SK-N-SH (cell line): ENCODE data around the gene LARP4.

Experiments
- CTCF ChIP-seq: fragments of 200-600 bp; sonication (generic); IDR thresholded peaks from 2 replicates; pipeline ENCODE4 v1.6.1; 2017; ENCODE audit warnings: antibody characterized with exemption, mild to moderate bottlenecking, moderate library complexity
- GABPA ChIP-seq: IDR thresholded peaks from 2 replicates; pipeline ENCODE4 v1.4.0; 2012; ENCODE audit warnings: low read depth, mild to moderate bottlenecking
- MAX ChIP-seq: IDR thresholded peaks from 2 replicates; pipeline ENCODE4 v1.4.0; 2012; ENCODE audit warnings: low read depth
- USF2 ChIP-seq: fragments of 150-350 bp; IDR thresholded peaks from 2 replicates; pipeline ENCODE4 v1.6.1; 2017; ENCODE audit warnings: antibody characterized with exemption, low read length, low read depth, borderline replicate concordance
- YY1 ChIP-seq: IDR thresholded peaks from 2 replicates; pipeline ENCODE4 v1.4.0; 2012; ENCODE audit warnings: low read depth, mild to moderate bottlenecking

- no peak for TF ChIP-seq CTCF
- TF ChIP-seq MAX, result no peak
- no peak for TF ChIP-seq GABPA
- TF ChIP-seq USF2, result no peak
- TF ChIP-seq YY1, result no peak
These were observed 3.6 kb downstream of the LARP4 start for GRCh38 chr12:50404307-50404706.
